Right lobe of liver (tissue), 6 donors: Measurements from ENCODE around the gene ERI3. TPM values are rescaled to one million over a fixed set of nuclear protein-coding genes. Genes with fewer than 3 reads are reported as not detected.

ENCODE experiments used
- ATAC-seq, 4 donors: fragments of 200-7000 bp; cut with Tn5 transposase; one replicate each; pipeline ENCODE4 v1.9.1; 2020; ENCODE audit warnings: mild to moderate bottlenecking in 4 of 4, moderate library complexity in 4 of 4
- DNase-seq, 3 donors: peaks; one replicate each; pipeline ENCODE4 v3.0.0-alpha.2; 2020
- H3K27ac ChIP-seq, 3 donors: fragments of 200-600 bp; one replicate each; pipeline ENCODE4 v1.8.0; 2022
- H3K27me3 ChIP-seq, 2 donors: fragments of 200-600 bp; one replicate each; pipeline ENCODE4 v1.8.0; 2022
- H3K36me3 ChIP-seq, 4 donors: fragments of 200-600 bp; sonication (generic) in 1 of 4; one replicate each; pipeline versions ENCODE4 v1.5.1 to v1.8.0; 2017 to 2022; ENCODE audit warnings: control low read depth in 1 of 4
- H3K4me1 ChIP-seq, 4 donors: fragments of 200-600 bp; sonication (generic) in 1 of 4; one replicate each; pipeline versions ENCODE4 v1.5.1 to v1.8.0; 2017 to 2022; ENCODE audit warnings: control low read depth in 1 of 4
- H3K4me3 ChIP-seq, 3 donors: fragments of 200-600 bp; one replicate each; pipeline ENCODE4 v1.8.0; 2022
- H3K9me3 ChIP-seq, 4 donors: fragments of 200-600 bp; sonication (generic) in 1 of 4; one replicate each; pipeline versions ENCODE4 v1.5.1 to v1.8.0; 2017 to 2022; ENCODE audit warnings: control low read depth in 1 of 4
- CTCF ChIP-seq, 4 donors: fragments of 200-600 bp in 3 of 4; fragments of 450-650 bp in 1 of 4; IDR thresholded peaks; one replicate each; pipeline versions ENCODE4 v1.5.1 to v1.8.0; 2016 to 2022; ENCODE audit warnings: antibody characterized with exemption in 4 of 4, mild to moderate bottlenecking in 2 of 4
- POLR2A ChIP-seq: fragments of 450-650 bp; IDR thresholded peaks from one replicate; pipeline ENCODE4 v1.6.1; 2017; ENCODE audit warnings: antibody characterized with exemption, mild to moderate bottlenecking
- WGBS: methylation state at CpG from one replicate; pipeline ENCODE4 v1.1.6; 2018; ENCODE audit warnings: low coverage, low lambda C conversion rate; ENCODE audit not compliant: insufficient coverage; ENCODE audit errors: missing lambda C conversion rate; 5-methylcytosine and 5-hydroxymethylcytosine counted together
- intact Hi-C, 2 donors: fragments of 100-400 bp; cut with DNase I; formaldehyde crosslinking; loops; one replicate each; pipeline versions ENCODE4 v1.11.2 to v1.14.1; 2022
- total RNA-seq, 6 experiments: library from RNA; depleted of rRNA in 2 of 6; stranded (reverse); fragments of >200 nt in 2 of 6; fragmentation: NEBNext Ultra II Directional in 3 of 6; extraction: Animal tissue kit (Norgen Biotek cat#: 25700) in 3 of 6; gene quantifications; one replicate each; pipeline versions ENCODE4 v1.1.0 to v1.2.4, GENCODE V29; 2016 to 2023
- donor health status: DM: no; HTN: yes; CAD: no.
- donor health status: DM: no; HTN: no; CAD: no.
- donor health status: DM: no; HTN: no; CAD: no.
- donor health status: DM: no; HTN: yes; CAD: no.
- donor health status: DM: no; HTN: yes; CAD: no.

Gene ERI3
- total RNA-seq, 6 experiments from 2014 or later = 20.6 to 30.6 (median 23.8) TPM

GRCh38 chr1:44233593-44233992 is 121.5 kb downstream of the ERI3 start:
- H3K27ac ChIP-seq = no peak overlapping the region
- no peaks in the 10 kb centered on the region for H3K9me3 ChIP-seq
- intact Hi-C loops = no loop called here
- DNase-seq = no peak
- TF ChIP-seq CTCF (IDR thresholded peaks at IDR 0.05) (no peak), POLR2A (no peak)
- ATAC-seq = no peak
- H3K4me3 ChIP-seq = no peak overlapping the region
- no peaks in the 10 kb centered on the region for H3K4me1 ChIP-seq
- no peaks in the 10 kb centered on the region for H3K36me3 ChIP-seq
- WGBS = 100% methylated on average over 1 of the region's 1 CpG
- H3K27me3 ChIP-seq = no peaks in the 10 kb centered on the region

- Histone ChIP-seq H3K4me1 (no peaks in the 10 kb centered on the region), H3K9me3 (no peaks in the 10 kb centered on the region), H3K4me3 (no peak overlapping the region), H3K27me3 (no peaks in the 10 kb centered on the region), H3K27ac (no peak overlapping the region), H3K36me3 (no peaks in the 10 kb centered on the region)
- intact Hi-C loops = no loop called here
- TF ChIP-seq POLR2A (no peak), CTCF (IDR thresholded peaks at IDR 0.05) (no peak)
- ATAC-seq (no peak), DNase-seq (no peak)
- WGBS = 95% methylated on average over 3 of the region's 3 CpGs
Measured at GRCh38 chr1:44230796-44231195, 124.3 kb downstream of the ERI3 start.

- Histone ChIP-seq H3K36me3 (no peaks in the 10 kb centered on the region), H3K27me3 (no peaks in the 10 kb centered on the region), H3K4me3 (no peak overlapping the region), H3K4me1 (no peaks in the 10 kb centered on the region), H3K9me3 (no peaks in the 10 kb centered on the region), H3K27ac (no peak overlapping the region)
- intact Hi-C loops = loop anchor here in 1 of 2 donors (10.0 kb wide), 1 partner anchor 95 kb away; no protein-coding TSS in a partner anchor
- DNase-seq = no peak
- no peak for ATAC-seq
- WGBS = 98% methylated on average over 6 of the region's 16 CpGs
- TF ChIP-seq POLR2A (no peak), CTCF (IDR thresholded peaks at IDR 0.05) (no peak)
Measured at GRCh38 chr1:44229435-44230167, 125.5 kb downstream of the ERI3 start.

- no peak for TF ChIP-seq CTCF (IDR thresholded peaks at IDR 0.05)
- TF ChIP-seq POLR2A = no peak
- ATAC-seq (no peak), DNase-seq (no peak)
- Histone ChIP-seq H3K9me3 (no peaks in the 10 kb centered on the region), H3K27me3 (no peaks in the 10 kb centered on the region), H3K4me1 (no peaks in the 10 kb centered on the region), H3K27ac (no peak overlapping the region), H3K4me3 (no peak overlapping the region), H3K36me3 (no peaks in the 10 kb centered on the region)
- 96% methylated on average over 13 of the region's 13 CpGs for WGBS
- intact Hi-C loops = loop anchor here in 1 of 2 donors (10.0 kb wide), 1 partner anchor 97 kb away; no protein-coding TSS in a partner anchor
Measured at GRCh38 chr1:44228218-44228617, 126.8 kb downstream of the ERI3 start.
